Neutrophil (primary cell): ENCODE measurements around the gene MTERF4.
A peak's percentile ranks its signal among the peaks of the same experiment; 100 is the strongest.

Source experiments
- H3K27ac ChIP-seq: fragments of 200-600 bp; sonication (generic); 2 replicates; pipeline ENCODE4 v1.5.1; 2016; ENCODE audit warnings: mild to moderate bottlenecking, moderate library complexity
- H3K27me3 ChIP-seq: fragments of 200-600 bp; sonication (generic); 2 replicates; pipeline ENCODE4 v1.6.0; 2016; ENCODE audit warnings: mild to moderate bottlenecking
- H3K36me3 ChIP-seq: fragments of 200-600 bp; sonication (generic); 2 replicates; pipeline ENCODE4 v1.5.1; 2017
- H3K4me1 ChIP-seq, 2 experiments: fragments of 200-600 bp in 1 of 2; sonication (generic) in 1 of 2; 1 replicate in 1 of 2; 2 replicates in 1 of 2; pipeline versions ENCODE4 v1.5.1 to v1.6.1; 2013 to 2016; ENCODE audit warnings: low read depth in 1 of 2, low read length in 1 of 2, mild to moderate bottlenecking in 1 of 2, moderate library complexity in 1 of 2; ENCODE audit not compliant: control insufficient read depth in 1 of 2, insufficient read depth in 1 of 2
- H3K4me3 ChIP-seq, 2 experiments: fragments of 200-600 bp in 1 of 2; sonication (generic) in 1 of 2; 1 replicate in 1 of 2; 2 replicates in 1 of 2; pipeline ENCODE4 v1.5.1; 2013 to 2016; ENCODE audit warnings: low read depth in 1 of 2, low read length in 1 of 2, mild to moderate bottlenecking in 1 of 2, moderate library complexity in 1 of 2
- H3K9me3 ChIP-seq: fragments of 200-600 bp; sonication (generic); 2 replicates; pipeline ENCODE4 v1.5.1; 2016
- CTCF ChIP-seq: fragments of 200-600 bp; sonication (generic); IDR thresholded peaks from 2 replicates; pipeline ENCODE4 v1.5.1; 2016; ENCODE audit warnings: antibody characterized with exemption

MTERF4 gene

GRCh38 chr2:241148891-241149674 is 47.0 kb upstream of the MTERF4 start, which contains the start of gene PASK:
PASK (minus strand) TSS chr2:241149472; CDS start chr2:241143032, 6,440 bp downstream.
- Histone ChIP-seq H3K27ac (peak within 1 kb of the TSS; percentile 62), H3K4me3 (peak within 1 kb of the TSS; percentile 75 to 94), H3K4me1 (peaks cover 17 to 19% of the 10 kb centered on the region in 2 experiments), H3K36me3 (peaks cover 11% of the 10 kb centered on the region), H3K27me3 (peaks cover 11% of the 10 kb centered on the region), H3K9me3 (no peaks in the 10 kb centered on the region)
- TF ChIP-seq CTCF, result peak; percentile 12

GRCh38 chr2:241148239-241148638 is 46.2 kb upstream of the MTERF4 start:
- H3K36me3 ChIP-seq, result peaks cover 5% of the 10 kb centered on the region
- no peaks in the 10 kb centered on the region for H3K9me3 ChIP-seq
- peaks cover 11% of the 10 kb centered on the region for H3K27me3 ChIP-seq
- no peak for TF ChIP-seq CTCF
- peaks cover 17 to 19% of the 10 kb centered on the region in 2 experiments for H3K4me1 ChIP-seq
- H3K4me3 ChIP-seq, result peak overlapping the region; percentile 75 to 94
- H3K27ac ChIP-seq, result no peak overlapping the region

- Histone ChIP-seq H3K4me1 (peaks cover 17 to 19% of the 10 kb centered on the region in 2 experiments), H3K36me3 (no peaks in the 10 kb centered on the region), H3K9me3 (no peaks in the 10 kb centered on the region), H3K4me3 (no peak overlapping the region), H3K27me3 (peaks cover 11% of the 10 kb centered on the region), H3K27ac (no peak overlapping the region)
- no peak for TF ChIP-seq CTCF
Measured at GRCh38 chr2:241147336-241147735, 45.2 kb upstream of the MTERF4 start.

GRCh38 chr2:241146286-241146685 is 44.2 kb upstream of the MTERF4 start:
- Histone ChIP-seq H3K4me3 (no peak overlapping the region), H3K27me3 (peaks cover 11% of the 10 kb centered on the region), H3K27ac (no peak overlapping the region), H3K4me1 (peaks cover 16% of the 10 kb centered on the region in 2 experiments), H3K36me3 (no peaks in the 10 kb centered on the region), H3K9me3 (no peaks in the 10 kb centered on the region)
- no peak for TF ChIP-seq CTCF

- Histone ChIP-seq H3K4me3 (no peak overlapping the region), H3K27me3 (no peaks in the 10 kb centered on the region), H3K4me1 (no peaks in the 10 kb centered on the region), H3K27ac (no peak overlapping the region), H3K36me3 (no peaks in the 10 kb centered on the region), H3K9me3 (no peaks in the 10 kb centered on the region)
- no peak for TF ChIP-seq CTCF
Measured at GRCh38 chr2:241142593-241142992, 40.5 kb upstream of the MTERF4 start.
